Ovary (tissue), 3 donors: ENCODE results near the gene MBD5.

Experiments
- POLR2A ChIP-seq: fragments of 450-650 bp; IDR thresholded peaks from one replicate; pipeline ENCODE4 v1.6.1; 2017; ENCODE audit warnings: antibody characterized with exemption, mild to moderate bottlenecking, moderate library complexity
- TF ChIP-seq, protein P1 (sequence below), 3 donors: fragments of 450-650 bp in 2 of 3; fragments of 200-600 bp in 1 of 3; IDR thresholded peaks; one replicate each; pipeline versions ENCODE4 v1.5.1 to v1.8.0; 2016 to 2022; ENCODE audit warnings: antibody characterized with exemption in 3 of 3, mild to moderate bottlenecking in 1 of 3
- donor health status: DM: no; HTN: no; CAD: no.

DNA sequence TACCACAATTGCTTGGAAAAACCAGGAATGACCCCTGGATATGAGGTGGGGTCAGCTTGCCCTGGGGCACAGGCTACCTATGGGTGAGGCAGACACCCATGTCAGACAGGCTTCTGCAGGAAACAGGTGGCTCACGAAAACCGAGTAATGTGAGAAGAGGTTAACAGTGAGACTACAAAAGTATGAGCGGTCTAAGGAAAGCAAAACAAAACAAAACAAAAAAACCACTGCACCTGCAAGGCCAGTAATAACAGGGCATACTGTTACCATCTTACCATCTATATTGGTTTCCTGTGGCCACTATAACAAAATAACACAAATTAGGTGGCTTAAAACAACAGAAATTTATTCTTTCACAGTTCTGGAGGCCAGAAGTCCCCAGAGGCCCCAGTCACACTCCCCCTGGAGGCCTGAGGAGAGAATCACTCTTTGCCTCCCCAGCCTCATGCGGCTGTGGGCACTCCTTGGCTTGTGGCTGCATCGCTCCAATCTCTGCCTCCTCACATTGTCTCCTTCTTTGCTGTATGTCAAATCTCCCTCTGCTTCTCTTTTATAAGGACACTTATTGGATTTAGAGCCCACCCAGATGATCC, 537.0 kb downstream of the MBD5 start:
- TF ChIP-seq, protein P1, sequence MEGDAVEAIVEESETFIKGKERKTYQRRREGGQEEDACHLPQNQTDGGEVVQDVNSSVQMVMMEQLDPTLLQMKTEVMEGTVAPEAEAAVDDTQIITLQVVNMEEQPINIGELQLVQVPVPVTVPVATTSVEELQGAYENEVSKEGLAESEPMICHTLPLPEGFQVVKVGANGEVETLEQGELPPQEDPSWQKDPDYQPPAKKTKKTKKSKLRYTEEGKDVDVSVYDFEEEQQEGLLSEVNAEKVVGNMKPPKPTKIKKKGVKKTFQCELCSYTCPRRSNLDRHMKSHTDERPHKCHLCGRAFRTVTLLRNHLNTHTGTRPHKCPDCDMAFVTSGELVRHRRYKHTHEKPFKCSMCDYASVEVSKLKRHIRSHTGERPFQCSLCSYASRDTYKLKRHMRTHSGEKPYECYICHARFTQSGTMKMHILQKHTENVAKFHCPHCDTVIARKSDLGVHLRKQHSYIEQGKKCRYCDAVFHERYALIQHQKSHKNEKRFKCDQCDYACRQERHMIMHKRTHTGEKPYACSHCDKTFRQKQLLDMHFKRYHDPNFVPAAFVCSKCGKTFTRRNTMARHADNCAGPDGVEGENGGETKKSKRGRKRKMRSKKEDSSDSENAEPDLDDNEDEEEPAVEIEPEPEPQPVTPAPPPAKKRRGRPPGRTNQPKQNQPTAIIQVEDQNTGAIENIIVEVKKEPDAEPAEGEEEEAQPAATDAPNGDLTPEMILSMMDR (IDR thresholded peaks at IDR 0.05), result no peak
- no peak for TF ChIP-seq POLR2A
